ENCODE results near the gene FYN.

DNA sequence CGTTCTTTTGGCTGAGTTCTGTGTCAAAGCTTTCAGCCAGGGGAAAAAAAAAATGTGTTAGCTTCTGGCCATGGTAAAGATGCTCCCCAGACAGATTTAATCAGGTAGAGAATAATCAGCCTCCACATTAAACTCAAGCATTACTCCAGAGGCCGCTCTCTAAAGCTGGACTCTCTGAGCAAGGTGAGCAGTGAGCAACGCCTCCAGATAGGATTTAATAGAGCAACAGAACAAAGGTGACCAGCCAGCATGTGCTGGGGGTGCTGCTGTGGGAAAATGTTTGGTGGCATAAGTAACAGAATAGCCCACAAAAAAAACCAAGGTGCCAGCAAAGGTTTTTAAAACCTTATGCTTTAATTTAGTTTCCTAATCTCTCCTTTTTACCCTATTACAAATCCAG is 164.1 kb downstream of the FYN start:
- TF ChIP-seq EZH2 (IDR thresholded peaks at IDR 0.05; ENCODE audit: borderline replicate concordance, low read depth, low read length, poor library complexity, severe bottlenecking) (no peak), CTCF (conservative IDR thresholded peaks at IDR 0.05; ENCODE audit: low read depth, low read length) (no peak)
